HG03025 (cell line): ENCODE data around the gene ALDOC.
A peak's percentile ranks its signal among the peaks of the same experiment; 100 is the strongest.
"Not testable (repeated sequence)": the region's sequence is repeated elsewhere in the genome, so short reads cannot be mapped to it uniquely, and the experiment has no call there.

Experiments
- ATAC-seq: cut with Tn5 transposase; IDR thresholded peaks from one replicate; pipeline ENCODE4 v1.9.1; 2021; ENCODE audit warnings: mild to moderate bottlenecking, moderate library complexity; ENCODE audit not compliant: unreplicated experiment, low FRiP score

The ALDOC gene

DNA sequence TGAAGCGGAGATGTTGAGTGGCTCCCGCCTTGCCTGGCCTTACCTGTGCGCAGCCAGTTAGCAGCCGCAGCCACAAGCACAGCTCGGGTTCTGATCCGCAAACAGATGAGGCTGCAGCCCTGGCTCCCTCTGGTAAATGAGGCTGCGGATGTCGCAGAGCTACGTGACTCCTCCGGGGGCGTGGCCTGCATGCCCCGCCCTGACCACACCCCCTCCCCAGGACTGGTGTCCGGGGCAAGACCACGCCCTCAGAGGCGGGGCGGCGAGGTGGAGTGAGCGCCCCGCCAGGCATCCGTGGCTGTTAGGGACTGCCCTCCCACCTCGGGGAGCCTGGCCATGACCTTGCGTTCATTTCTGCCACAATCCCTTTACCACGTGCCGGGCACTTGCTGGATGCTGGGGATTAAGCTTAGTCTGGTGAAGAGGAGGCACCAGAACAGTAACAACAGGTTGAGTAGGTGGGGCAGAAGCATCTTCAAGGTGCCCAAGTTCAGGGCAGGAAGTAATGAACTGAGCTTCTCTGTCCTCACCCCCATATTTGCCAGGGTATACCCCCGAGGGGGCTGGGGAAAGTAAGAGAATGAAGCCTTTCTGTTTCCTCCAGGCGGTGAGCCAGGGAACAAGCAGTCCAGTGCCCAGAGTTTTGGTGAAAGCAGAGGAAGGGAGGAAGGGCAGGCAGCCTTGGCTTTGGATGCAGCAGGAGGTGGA lies at the start of gene ALDOC:
Gene ALDOC, minus strand, starts transcription at position 138 of the 708 bp plus-strand sequence. CDS start 1,363 bp downstream, outside the sequence.
- ATAC-seq: peak; percentile 68

DNA sequence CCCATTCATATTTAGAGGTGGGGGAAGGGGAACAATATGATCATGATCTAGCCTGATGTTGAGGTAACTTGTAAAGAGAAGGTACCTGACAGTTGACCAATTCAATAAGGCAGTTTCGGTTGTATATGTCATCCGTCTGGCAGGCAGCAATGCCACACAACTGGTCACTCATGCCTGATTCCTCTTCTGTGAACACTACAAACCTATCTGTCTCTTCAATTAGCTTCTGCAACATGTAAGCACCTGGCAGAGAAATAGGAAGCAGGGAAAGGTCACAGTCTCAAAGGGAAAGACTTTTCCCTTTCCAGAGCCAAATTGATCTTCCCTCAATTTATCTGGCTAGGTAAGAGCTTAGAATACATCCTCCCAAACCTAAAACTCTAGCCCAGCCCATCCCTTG lies 47.5 kb upstream of the ALDOC start:
- ATAC-seq: no peak

DNA sequence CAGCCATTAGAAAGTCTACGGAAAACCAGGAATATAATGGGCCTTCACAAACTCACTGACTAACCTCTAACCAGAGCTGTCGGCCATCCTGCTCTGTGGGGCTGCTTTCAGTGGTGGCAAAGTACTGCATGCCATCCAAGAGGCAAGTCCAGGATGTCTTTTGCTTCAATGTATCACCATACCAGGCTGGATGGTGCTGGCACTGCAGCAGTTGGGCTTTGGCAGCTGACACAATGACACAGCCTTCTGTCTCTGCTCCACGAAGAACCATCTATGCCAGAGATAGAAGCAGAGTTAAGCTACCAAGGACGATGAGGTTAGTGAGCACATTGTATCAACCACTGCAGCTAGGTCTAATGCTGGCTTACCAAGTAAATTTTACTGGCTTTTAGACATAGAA lies 47.0 kb upstream of the ALDOC start:
- no peak for ATAC-seq

DNA sequence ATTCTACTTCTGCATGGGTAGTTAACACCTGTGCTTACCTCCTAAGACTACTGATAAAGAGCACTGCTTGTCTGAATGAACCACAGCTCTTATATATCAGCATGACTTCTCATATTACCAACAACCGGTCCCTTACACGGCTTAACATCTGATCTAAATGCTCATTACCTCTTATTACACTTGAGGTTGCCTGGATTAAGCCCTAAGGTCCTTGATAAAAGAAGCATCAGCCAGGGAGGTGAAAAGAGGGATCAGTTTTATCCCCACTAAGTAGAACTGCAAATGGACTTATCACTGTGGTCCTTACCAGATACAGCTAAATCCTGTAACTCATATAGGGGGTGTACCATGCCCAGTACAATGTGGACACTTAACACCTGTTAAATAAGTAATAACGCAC lies 45.5 kb upstream of the ALDOC start:
- no peak for ATAC-seq

DNA sequence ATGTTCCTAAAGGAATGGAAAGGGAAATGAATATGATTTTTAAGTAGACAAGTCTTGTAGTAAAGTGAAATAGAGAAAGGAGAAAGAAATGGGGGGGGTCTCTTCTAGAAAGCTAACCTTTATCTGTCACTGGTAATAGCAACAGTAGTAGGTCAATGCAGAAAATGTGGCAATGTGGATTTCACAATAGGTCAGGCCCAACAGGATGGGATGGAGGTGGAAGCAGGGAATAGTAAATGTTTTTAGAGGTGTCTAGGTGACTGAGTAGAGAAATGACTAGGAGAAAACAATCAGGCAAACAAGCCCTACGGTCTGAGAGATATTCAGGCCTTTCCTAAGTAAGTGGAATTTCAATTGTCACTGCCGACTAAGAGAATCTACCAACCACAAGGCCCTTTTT lies 43.3 kb upstream of the ALDOC start:
- no peak for ATAC-seq

DNA sequence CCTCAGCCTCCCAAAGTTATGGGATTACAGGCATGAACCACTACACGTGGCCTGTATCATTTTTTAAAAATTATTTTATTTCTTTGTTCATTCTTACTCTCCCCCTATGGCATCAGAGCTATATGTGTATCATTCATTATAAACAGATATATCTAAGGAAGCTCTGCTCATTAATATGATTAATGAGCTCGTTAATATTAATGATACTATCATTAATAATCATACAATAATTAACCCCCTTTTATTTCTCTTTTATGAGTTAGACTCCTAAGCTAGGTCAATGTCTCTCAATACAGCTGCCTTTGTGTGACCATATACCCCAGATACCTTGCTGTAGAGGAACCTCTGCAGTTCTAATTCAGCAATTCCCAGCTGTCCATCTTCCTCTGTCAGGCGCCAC lies 41.8 kb upstream of the ALDOC start:
- no peak for ATAC-seq

DNA sequence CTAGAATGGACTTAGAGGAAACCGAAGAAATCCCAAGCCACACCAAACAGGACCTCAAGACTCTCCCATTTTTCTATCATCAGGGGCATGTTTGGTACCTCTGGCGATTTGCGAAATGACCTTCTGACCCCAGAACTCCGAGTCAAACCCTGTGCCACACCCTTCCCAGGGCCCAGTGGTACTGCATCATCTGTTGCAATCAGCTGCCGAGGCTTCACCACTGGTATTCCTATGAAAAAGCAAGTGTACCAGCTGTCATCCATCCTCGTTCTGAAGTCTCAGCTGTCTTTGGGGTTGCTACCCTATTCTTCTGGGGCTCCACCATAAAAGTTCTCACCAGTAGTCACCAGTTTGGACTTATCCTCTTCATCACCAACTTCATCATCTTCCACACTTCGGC lies 39.6 kb upstream of the ALDOC start:
- no peak for ATAC-seq

DNA sequence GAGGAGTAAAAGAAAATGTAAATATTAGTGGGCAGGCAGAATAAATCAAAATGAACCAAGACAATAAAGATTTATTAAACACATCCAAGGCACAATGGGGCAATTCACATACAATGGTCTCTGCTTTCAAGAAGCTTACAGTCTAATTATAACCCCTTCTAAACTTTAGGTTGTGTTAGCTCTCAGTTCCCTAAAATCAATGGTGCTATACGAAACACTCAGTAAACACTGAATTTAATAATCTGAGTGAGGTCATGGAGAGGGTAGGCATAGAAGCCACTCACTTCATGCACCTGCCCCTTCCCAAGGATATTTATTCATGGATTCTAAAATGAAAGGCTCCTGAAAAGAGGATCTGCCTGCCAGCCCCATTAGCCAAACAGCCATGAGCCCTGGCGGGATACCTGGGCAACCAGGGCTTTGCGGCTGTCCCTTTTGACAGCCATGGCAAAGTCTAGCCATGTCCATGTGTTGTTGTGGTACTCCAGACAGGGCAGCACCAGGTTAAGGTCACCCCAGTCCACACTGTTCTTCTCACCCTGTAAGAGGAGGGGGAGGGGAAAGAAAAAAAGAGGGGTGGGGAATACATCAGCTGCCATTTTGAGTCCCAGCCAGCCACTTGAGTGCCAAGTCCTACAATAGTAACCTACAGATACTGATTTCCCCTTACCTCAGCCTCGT lies 38.7 kb upstream of the ALDOC start:
- no peak for ATAC-seq

DNA sequence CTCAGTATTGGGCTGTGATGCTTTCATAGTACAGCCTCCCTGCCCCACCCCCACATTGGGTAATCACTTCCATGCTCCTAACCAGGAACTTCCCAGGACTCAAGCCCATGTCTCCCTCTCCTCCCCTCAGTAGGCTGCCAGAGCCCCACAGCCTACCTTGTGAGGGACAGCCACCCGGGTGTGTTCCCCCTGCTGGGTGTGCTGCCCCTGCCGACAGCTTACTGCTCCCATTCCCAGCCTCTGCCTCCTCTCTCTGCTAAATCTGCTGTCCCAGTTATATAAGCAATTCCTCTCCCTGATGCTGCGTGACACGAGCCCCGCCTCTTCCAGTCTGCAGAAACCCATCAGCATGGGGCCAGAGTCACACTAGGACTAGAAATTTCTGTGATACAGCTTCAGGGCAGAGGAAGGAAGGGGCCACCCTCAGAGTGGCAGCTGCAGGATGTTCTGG lies 37.3 kb upstream of the ALDOC start, which contains the start of gene RSKR:
Gene RSKR, minus strand, starts transcription at position 255 of the 451 bp plus-strand sequence. Its CDS starts 24 bp downstream, at position 231.
- ATAC-seq: no peak

DNA sequence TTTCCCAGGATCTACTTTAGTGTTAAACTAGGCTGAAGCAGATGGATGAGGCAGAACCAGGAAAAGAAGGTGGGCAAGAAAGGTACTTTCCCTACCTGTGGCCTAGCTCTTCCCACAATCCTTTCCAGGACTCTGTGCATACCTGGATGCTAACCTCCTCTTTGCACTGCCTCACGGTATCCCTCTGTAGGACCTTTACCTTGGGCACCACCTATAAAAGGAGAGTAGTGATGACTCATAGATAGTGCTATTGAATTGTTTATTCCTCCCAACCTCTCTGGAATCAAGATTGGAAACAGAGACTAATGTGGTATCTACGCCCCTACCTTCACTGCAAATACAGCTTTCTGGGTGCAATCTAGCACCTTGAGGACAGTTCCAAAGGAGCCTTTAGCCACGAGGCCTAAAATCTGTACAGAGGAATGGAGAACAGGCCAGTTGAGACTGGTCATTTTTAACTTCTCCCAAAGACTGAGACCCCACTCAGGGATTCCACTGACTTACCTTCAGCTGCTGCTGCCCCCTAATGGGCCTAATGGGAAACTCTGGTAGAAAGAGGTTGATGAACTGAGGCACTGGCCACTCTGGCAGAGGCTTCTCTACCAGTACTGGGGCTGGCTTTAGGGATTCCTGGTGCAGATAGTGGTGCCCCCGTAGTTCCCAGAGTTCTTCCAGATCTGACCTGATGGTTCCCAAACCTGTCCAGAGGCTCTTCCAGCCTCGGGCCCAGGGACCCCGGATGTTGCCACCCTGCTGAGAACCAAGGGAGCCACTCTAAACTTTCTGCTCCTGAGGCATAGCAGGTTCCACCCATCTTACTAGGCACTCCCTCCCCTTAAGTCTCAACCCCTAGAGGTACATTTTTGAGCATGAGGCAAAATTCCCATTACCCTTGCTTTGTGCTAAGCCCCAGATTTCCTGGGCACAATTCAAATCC lies 36.5 kb upstream of the ALDOC start:
- no peak for ATAC-seq

DNA sequence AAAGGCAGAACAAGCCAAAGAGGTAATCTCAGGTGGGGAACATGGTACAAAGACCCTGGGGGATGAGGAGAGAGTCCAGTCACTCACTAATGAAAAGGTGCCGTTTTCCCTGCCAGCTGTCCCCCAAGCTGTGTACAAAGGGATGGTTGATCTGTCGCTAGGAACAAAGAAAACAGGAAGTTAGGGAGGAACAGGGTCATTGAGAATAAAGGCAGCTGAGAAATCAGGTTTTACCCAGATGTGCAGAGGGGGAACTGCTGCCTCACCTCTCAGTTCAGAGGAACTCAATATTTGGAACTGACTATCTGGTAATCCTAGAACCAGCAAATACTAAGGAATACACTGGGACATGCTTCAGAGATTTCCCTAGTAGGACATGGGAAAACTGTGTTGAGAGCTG lies 35.8 kb upstream of the ALDOC start:
- ATAC-seq: no peak

DNA sequence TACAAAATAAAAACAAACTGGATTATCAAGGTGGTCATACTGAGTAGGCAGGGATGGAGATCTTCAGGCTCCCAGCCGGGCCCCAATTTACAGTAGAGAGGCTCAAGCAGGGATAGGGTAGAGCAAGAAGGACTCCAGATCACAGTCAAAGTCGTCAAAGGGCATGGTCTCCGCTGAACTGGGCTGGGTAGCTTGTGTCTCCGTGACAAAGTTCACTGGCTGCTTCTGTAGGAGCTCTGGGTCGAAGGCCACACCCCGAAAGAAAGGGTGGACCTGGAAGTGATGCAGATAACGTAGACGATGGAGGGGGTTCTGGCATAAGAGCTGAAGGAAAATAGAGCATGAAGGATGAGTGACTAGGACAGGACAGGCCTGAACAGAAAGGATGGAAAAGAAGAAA lies 33.7 kb upstream of the ALDOC start:
- ATAC-seq: no peak

DNA sequence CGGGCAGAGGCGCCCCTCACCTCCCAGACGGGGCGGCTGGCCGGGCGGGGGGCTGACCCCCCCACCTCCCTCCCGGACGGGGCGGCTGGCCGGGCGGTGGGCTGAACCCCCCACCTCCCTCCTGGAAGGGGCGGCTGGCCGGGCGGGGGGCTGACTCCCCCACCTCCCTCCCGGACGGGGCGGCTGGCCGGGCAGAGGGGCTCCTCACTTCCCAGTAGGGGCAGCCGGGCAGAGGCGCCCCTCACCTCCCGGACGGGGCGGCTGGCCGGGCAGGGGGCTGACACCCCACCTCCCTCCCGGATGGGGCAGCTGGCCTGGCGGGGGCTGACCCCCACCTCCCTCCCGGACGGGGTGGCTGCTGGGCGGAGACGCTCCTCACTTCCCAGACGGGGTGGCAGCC lies 27.3 kb upstream of the ALDOC start:
- not testable (repeated sequence) for ATAC-seq

DNA sequence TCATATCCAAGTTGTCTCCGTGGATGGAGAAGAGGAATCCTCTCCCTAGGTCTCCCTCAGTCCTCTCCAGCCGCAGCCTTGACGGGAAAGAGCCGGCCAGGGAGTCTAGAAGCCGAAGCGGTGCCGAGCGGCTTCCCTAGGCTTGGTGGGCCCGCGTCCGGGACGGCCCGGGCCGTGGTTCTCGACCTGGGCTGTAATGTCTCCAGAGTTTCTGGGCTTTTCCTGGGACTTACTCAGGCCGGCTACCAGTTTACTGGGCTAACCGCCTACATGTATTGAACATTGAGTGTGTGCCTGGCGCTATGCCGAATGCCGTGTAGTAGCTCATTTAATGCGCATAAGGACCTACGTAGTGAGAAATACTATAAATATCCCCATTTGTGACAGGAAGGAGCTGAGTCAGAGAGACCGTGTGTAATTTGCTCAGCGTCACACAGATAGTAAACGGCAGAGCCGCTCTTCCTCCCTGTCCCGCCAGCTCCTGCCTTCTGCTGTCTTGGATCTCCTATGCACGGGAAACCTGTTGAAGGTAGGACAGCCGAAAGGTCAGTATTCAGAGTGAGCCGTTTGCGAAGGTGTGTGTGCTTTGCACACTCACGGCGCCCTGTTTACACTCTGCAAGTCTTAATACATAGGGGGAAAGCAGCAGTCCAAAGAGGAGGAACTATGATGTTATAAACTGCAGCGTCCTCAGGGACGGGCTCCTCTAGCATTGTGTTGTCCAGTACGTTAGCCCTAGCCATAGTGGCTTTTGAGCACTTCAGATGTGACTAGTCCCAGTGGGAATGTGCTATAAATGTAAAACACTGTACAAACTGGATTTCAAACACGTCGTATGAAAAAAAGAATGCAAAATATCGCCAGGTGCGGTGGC lies 22.9 kb upstream of the ALDOC start:
- ATAC-seq: peak; percentile 41

DNA sequence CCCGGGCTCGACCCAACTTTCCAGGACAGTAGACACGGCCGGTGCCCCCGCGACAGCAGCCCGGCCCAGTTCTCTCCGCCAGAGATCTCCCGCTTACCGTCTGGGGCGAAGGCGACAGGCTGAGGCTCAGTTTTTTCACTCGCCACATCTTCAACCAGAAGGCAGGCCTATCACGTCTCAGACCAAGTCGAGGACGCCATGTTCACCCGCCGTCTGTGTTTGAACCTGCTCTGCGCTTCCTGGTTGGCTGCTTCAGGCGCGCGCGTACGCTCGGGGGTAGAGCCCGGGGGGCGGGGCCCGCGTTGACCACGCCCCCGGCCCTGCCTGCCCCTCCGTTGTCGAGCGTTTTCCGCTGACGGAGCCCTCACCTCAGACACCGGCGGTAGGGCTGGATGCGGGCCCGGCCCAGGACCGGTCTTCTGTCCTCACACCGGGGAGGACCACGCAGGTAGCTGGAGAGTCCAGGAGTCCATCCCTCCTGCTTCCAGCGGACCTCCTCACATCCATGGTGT lies 22.2 kb upstream of the ALDOC start, which contains the start of gene SPAG5:
Gene SPAG5, minus strand, starts transcription at position 227 of the 512 bp plus-strand sequence. Its CDS starts 79 bp downstream, at position 148.
- ATAC-seq: peak; percentile 57

DNA sequence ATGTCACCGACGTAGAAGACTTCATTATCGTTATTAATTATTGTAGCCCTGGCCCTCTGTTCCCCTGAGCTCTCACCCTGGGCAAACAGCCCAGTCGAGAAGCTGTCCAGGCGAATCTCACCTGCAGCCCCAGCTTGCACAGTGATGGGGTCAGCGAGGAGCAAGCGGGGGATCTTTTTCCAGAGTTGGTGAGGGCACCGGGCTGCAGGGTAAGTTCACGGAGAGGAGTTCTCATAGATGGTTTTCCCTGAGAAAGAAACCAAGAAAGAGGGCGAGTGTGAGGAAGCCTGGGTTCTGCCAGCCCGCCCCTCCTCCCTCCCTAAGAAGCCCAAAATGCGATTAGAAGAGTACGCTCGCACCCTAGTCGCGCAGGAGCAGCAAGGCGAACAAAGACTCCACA lies 21.7 kb upstream of the ALDOC start:
- no peak for ATAC-seq

DNA sequence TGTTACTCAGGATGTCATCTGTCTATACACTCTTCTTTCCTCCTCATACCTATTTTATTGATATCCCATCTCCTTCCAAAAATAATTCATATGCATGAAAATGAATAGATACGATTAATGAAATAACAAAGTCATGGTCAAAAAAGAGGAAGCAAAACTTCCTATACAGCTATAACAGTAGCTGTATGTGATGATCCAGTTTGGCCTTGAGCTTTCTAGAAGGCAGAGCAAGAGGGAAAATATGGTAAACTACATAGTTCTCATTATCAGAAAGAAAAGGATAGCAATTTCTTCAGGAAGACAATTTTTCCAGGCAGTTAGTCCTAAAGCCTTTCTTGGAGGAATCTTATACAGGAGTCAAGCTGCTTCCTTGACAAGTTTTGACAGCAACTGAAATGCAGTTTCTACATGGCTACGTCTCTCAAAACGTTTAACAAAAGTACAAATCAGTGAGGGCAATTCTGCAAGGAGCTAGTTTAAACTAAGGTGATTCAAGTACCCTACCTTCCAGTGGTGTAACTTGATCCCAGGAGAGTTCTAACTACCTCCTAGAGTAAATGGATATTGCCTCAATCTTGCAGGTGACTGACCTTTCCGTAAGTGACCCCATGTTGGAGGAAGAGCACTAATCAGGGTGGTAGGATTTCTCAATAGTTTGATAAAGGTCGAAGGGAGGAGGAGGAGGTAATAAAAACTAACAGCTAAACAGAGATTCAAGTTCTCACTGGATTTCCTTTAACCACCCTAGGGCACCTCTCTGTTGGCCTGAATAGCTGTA lies 21.1 kb upstream of the ALDOC start:
- no peak for ATAC-seq

DNA sequence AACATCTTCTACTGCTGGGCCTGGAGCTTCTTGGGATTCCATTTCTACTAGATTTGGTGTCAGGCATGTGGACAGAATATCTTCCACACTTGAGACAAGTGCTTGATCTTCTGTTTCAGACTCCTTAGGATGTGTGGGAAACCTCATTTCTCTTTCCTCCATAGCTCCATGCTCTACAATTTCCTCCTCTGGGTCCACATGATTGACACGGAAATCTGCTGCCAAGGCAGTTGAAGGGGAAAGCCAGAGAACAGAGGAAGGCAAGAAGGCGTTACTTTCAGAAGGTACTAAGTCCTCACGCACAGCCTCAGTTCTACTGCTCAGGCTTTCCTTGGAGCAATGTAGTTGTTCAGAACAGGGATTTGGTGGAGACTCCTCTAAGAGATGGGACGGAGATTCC lies 15.6 kb upstream of the ALDOC start:
- ATAC-seq: no peak

DNA sequence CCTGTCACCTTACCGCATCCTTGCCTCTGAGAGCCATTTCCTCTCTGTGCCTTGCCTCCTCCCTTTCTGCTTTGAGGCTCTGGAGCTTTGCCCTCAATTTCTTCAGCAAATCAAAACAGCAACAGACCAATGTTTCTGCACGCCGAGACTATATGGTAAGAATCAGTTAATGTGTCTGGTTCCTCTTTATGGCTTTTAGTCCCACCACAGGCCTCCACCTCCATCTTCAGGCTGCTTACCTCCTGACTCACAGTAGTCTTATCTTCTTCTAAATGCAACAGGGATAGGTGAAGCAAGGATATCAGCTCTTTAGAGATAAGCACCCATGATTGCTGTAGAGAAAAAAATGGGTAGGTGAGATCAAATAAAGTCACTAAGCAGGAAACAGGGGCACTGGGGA lies 9.2 kb upstream of the ALDOC start:
- no peak for ATAC-seq
